ENCODE results near the gene RNF114.

The RNF114 gene

DNA sequence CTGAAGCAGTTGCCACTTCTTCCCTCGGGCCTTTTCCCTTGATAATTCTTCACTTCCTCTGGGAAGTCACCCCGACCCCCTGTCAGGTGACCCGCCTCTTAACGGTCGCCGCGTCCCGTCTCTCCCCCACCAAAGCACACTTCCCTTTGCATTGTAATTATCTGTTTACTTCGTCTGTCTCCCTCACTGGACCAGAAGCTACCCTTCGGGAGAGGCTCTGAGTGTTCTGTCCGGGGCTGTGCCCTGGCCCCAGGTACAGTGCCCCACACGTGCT, 45.8 kb downstream of the RNF114 start:
- Histone ChIP-seq H3K9me3 (ENCODE audit: control insufficient read depth, insufficient read depth, low read length) (no peaks in the 10 kb centered on the region), H3K27ac (ENCODE audit: low read depth, low read length) (no peak overlapping the region), H3K4me3 (ENCODE audit: low read length) (peak overlapping the region; percentile 55), H3F3A (ENCODE audit: control insufficient read depth, insufficient read depth) (peaks cover 3% of the 10 kb centered on the region), H3K79me2 (ENCODE audit: control insufficient read depth, low read length) (no peaks in the 10 kb centered on the region), H3K27me3 (ENCODE audit: control insufficient read depth, low read length) (peaks cover 19% of the 10 kb centered on the region), H3K36me3 (ENCODE audit: control insufficient read depth, low read length) (no peaks in the 10 kb centered on the region), H3K9me2 (replicated peaks; ENCODE audit: control insufficient read depth, low read length) (no peaks in the 10 kb centered on the region), H4K20me1 (ENCODE audit: control insufficient read depth, insufficient read depth, low read depth, low read length) (peaks cover 6% of the 10 kb centered on the region; the same call in 1 of the 2 replicates), H3K4me1 (ENCODE audit: control insufficient read depth, low read length) (peaks cover 31% of the 10 kb centered on the region), H3K4me2 (ENCODE audit: low read length) (peak overlapping the region; percentile 68)
- TF ChIP-seq EZH2phosphoT487 (IDR thresholded peaks at IDR 0.05; ENCODE audit: borderline replicate concordance, low read length), result no peak
- TF ChIP-seq CTCF (IDR thresholded peaks at IDR 0.05; ENCODE audit: low read depth, low read length, poor library complexity, severe bottlenecking), result no peak

- H3F3A ChIP-seq (ENCODE audit: control insufficient read depth, insufficient read depth), result peaks cover 3% of the 10 kb centered on the region
- H3K36me3 ChIP-seq (ENCODE audit: control insufficient read depth, low read length), result no peaks in the 10 kb centered on the region
- no peaks in the 10 kb centered on the region for H3K79me2 ChIP-seq (ENCODE audit: control insufficient read depth, low read length)
- peaks cover 6% of the 10 kb centered on the region; the same call in 1 of the 2 replicates for H4K20me1 ChIP-seq (ENCODE audit: control insufficient read depth, insufficient read depth, low read depth, low read length)
- peak within 1 kb of the TSS; percentile 85 for H3K4me2 ChIP-seq (ENCODE audit: low read length)
- TF ChIP-seq EZH2phosphoT487 (IDR thresholded peaks at IDR 0.05; ENCODE audit: borderline replicate concordance, low read length) (no peak), CTCF (IDR thresholded peaks at IDR 0.05; ENCODE audit: low read depth, low read length, poor library complexity, severe bottlenecking) (peak; percentile 75)
- H3K4me3 ChIP-seq (ENCODE audit: low read length), result peak within 1 kb of the TSS; percentile 66
- H3K27ac ChIP-seq (ENCODE audit: low read depth, low read length), result no peak within 1 kb of the TSS
- H3K9me2 ChIP-seq (replicated peaks; ENCODE audit: control insufficient read depth, low read length), result no peaks in the 10 kb centered on the region
- H3K4me1 ChIP-seq (ENCODE audit: control insufficient read depth, low read length), result peaks cover 31% of the 10 kb centered on the region
- no peaks in the 10 kb centered on the region for H3K9me3 ChIP-seq (ENCODE audit: control insufficient read depth, insufficient read depth, low read length)
- peaks cover 19% of the 10 kb centered on the region for H3K27me3 ChIP-seq (ENCODE audit: control insufficient read depth, low read length)
Observed at GRCh38 chr20:49982346-49983122, 46.3 kb downstream of the RNF114 start, which contains the start of gene SNAI1. TSS of gene SNAI1 (plus strand) at chr20:49982980. CDS start at chr20:49983060, 80 bp downstream.

DNA sequence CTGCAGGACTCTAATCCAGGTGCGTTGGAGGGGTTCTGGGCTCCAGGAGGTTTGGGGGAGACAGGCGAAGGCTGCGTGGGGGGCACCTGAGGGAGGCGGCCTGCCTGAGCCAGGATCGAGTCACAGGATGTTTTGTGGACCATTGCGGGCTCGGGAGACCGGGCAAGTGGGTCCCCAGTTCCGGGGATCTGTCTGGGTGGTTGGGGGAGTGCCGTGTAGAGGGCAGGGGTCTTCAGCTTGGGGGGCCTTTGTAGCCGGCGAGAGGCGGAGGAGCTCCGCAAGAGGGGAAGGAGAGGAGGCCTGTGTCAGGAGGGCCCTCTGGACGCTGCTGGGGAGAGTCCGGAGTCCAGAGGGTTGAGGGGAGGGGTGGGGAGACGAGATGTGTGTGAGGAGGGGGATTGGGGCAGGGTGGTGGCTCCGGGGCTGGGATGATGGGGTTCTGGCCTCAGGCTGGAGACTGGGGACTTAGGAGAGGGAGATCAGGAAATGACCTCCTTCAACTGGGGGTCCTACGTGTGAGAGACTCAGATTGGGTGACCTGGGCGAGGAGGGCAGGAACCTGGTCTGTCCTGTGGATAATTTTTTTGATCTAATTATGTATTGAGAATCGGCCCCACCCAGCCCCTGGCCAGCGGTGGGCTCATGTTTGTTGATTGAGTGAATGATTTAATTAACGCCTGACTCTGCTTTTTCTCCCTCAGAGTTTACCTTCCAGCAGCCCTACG, 47.1 kb downstream of the RNF114 start:
- no peaks in the 10 kb centered on the region for H3K9me3 ChIP-seq (ENCODE audit: control insufficient read depth, insufficient read depth, low read length)
- TF ChIP-seq EZH2phosphoT487 (IDR thresholded peaks at IDR 0.05; ENCODE audit: borderline replicate concordance, low read length) (no peak), CTCF (IDR thresholded peaks at IDR 0.05; ENCODE audit: low read depth, low read length, poor library complexity, severe bottlenecking) (no peak)
- H3K4me3 ChIP-seq (ENCODE audit: low read length), result peak overlapping the region; percentile 66
- H3K79me2 ChIP-seq (ENCODE audit: control insufficient read depth, low read length), result no peaks in the 10 kb centered on the region
- peaks cover 19% of the 10 kb centered on the region for H3K27me3 ChIP-seq (ENCODE audit: control insufficient read depth, low read length)
- peaks cover 3% of the 10 kb centered on the region for H3F3A ChIP-seq (ENCODE audit: control insufficient read depth, insufficient read depth)
- no peaks in the 10 kb centered on the region for H3K36me3 ChIP-seq (ENCODE audit: control insufficient read depth, low read length)
- H3K4me1 ChIP-seq (ENCODE audit: control insufficient read depth, low read length), result peaks cover 31% of the 10 kb centered on the region
- peak overlapping the region; percentile 85 for H3K4me2 ChIP-seq (ENCODE audit: low read length)
- no peak overlapping the region for H3K27ac ChIP-seq (ENCODE audit: low read depth, low read length)
- H4K20me1 ChIP-seq (ENCODE audit: control insufficient read depth, insufficient read depth, low read depth, low read length), result peaks cover 6% of the 10 kb centered on the region; the same call in 1 of the 2 replicates
- H3K9me2 ChIP-seq (replicated peaks; ENCODE audit: control insufficient read depth, low read length), result no peaks in the 10 kb centered on the region

Measured in DOHH2 (cell line).